ENCODE measurements around the gene FAM171A2. TPM values are rescaled to one million over a fixed set of nuclear protein-coding genes. Genes with fewer than 3 reads are reported as not detected.

Gene FAM171A2
- total RNA-seq, 1 experiment from 2014 or later: 7.6 TPM

DNA sequence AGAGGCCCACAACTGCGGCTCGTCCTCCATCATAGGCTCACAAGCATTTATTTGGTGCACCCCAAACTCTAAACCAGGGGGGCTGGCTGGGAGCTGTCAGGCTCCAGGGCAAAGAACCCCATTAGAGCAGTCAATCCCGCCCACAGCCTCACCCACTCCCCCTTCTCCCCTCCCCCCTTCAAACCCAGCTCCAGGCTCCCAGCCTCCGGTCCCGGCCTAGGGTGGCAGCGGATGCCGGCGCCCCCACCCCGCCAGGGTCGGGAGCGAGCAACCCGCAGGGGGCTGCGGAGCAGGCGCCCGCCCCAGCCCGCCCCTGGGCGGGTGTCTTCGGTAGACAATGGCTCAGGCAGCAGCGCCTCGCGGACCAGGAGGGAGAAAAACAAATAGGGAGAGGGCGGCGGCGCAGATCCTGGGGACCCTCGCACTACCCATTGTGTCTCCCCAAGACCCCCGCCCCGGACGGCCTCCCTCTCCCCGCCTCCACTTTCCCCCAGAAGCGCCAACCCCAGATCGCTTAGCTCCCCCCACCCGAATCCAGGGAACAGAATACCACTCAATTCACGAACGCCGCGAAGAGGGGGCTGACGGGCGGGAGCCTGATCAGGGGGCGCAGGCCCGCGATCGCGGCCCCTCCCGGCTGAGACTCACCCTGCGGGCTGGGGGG, 572 bp downstream of the FAM171A2 start:
- peak; percentile 66 for ATAC-seq
- intact Hi-C loops (cut with micrococcal nuclease; ENCODE audit: unreplicated experiment): no loop called here
- H3K27ac ChIP-seq (ENCODE audit: low read length): no peak overlapping the region
- H3K4me1 ChIP-seq (ENCODE audit: control insufficient read depth, insufficient read depth, low read length): peaks cover 6% of the 10 kb centered on the region; the same call in 1 of the 2 replicates
- H3K36me3 ChIP-seq (ENCODE audit: control insufficient read depth, insufficient read depth, low read length): no peaks in the 10 kb centered on the region
- no TSS peak for BruUV-seq (replicated peaks)
- POLR2A ChIA-PET: interaction anchor here (0.5 kb wide), 1 partner anchor 55 kb away, joined by 11 read pairs; the partner anchor contains the start of gene RUNDC3A
- CTCF ChIA-PET: interaction anchor here (1.5 kb wide), 1 partner anchor 195 kb away, joined by 4 read pairs; no protein-coding TSS in a partner anchor
- in situ Hi-C loops (cut with HindIII; ENCODE audit: low pct_unique_long_range_greater_than_20kb, low sequenced_read_pairs): no loop called here
- H3K4me3 ChIP-seq (ENCODE audit: low read depth in 2 of 2, low read length in 2 of 2): peak overlapping the region; percentile 58 to 62
- no peaks in the 10 kb centered on the region for H3K9me3 ChIP-seq (ENCODE audit: control insufficient read depth, insufficient read depth, low read depth, low read length)
- no peak for TF ChIP-seq REST (IDR thresholded peaks at IDR 0.05; ENCODE audit: insufficient read depth in 1 of 2, low read depth in 2 of 2, low read length in 1 of 2)
- TF ChIP-seq, protein P1, sequence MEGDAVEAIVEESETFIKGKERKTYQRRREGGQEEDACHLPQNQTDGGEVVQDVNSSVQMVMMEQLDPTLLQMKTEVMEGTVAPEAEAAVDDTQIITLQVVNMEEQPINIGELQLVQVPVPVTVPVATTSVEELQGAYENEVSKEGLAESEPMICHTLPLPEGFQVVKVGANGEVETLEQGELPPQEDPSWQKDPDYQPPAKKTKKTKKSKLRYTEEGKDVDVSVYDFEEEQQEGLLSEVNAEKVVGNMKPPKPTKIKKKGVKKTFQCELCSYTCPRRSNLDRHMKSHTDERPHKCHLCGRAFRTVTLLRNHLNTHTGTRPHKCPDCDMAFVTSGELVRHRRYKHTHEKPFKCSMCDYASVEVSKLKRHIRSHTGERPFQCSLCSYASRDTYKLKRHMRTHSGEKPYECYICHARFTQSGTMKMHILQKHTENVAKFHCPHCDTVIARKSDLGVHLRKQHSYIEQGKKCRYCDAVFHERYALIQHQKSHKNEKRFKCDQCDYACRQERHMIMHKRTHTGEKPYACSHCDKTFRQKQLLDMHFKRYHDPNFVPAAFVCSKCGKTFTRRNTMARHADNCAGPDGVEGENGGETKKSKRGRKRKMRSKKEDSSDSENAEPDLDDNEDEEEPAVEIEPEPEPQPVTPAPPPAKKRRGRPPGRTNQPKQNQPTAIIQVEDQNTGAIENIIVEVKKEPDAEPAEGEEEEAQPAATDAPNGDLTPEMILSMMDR (IDR thresholded peaks at IDR 0.05): no peak
- TF ChIP-seq SIN3A (IDR thresholded peaks at IDR 0.05; ENCODE audit: borderline replicate concordance, insufficient read depth, low read depth, low read length): no peak
- TF ChIP-seq POLR2AphosphoS5 (IDR thresholded peaks at IDR 0.05; ENCODE audit: low read depth, low read length): no peak
- no peak for TF ChIP-seq TCF7L2 (IDR thresholded peaks at IDR 0.05; ENCODE audit: low read depth, low read length)
- no peaks in the 10 kb centered on the region for H3K27me3 ChIP-seq (ENCODE audit: control insufficient read depth, insufficient read depth, low read length)
- DNase-seq (ENCODE audit: low read depth, low spot score): no peak

GRCh38 chr17:44362459-44362948, 1.1 kb downstream of the FAM171A2 start:
- Histone ChIP-seq H3K27ac (ENCODE audit: low read length) (no peak overlapping the region), H3K9me3 (ENCODE audit: control insufficient read depth, insufficient read depth, low read depth, low read length) (no peaks in the 10 kb centered on the region), H3K36me3 (ENCODE audit: control insufficient read depth, insufficient read depth, low read length) (no peaks in the 10 kb centered on the region), H3K4me3 (ENCODE audit: low read depth in 2 of 2, low read length in 2 of 2) (peak overlapping the region; percentile 58 to 62; a peak in 3 of 4 replicates), H3K4me1 (ENCODE audit: control insufficient read depth, insufficient read depth, low read length) (peaks cover 6% of the 10 kb centered on the region; the same call in 1 of the 2 replicates), H3K27me3 (ENCODE audit: control insufficient read depth, insufficient read depth, low read length) (no peaks in the 10 kb centered on the region)
- no TSS peak for BruUV-seq (replicated peaks)
- ATAC-seq (no peak), DNase-seq (ENCODE audit: low read depth, low spot score) (no peak)
- intact Hi-C loops (cut with micrococcal nuclease; ENCODE audit: unreplicated experiment): no loop called here
- in situ Hi-C loops (cut with HindIII; ENCODE audit: low pct_unique_long_range_greater_than_20kb, low sequenced_read_pairs): no loop called here
- CTCF ChIA-PET: interaction anchor here (0.6 kb wide), 1 partner anchor 25 kb away, joined by 3 read pairs; no protein-coding TSS in a partner anchor
- TF ChIP-seq POLR2AphosphoS5 (IDR thresholded peaks at IDR 0.05; ENCODE audit: low read depth, low read length) (no peak), TCF7L2 (IDR thresholded peaks at IDR 0.05; ENCODE audit: low read depth, low read length) (no peak), SIN3A (IDR thresholded peaks at IDR 0.05; ENCODE audit: borderline replicate concordance, insufficient read depth, low read depth, low read length) (no peak), REST (IDR thresholded peaks at IDR 0.05; ENCODE audit: insufficient read depth in 1 of 2, low read depth in 2 of 2, low read length in 1 of 2) (no peak)
- TF ChIP-seq, protein P1 (IDR thresholded peaks at IDR 0.05): no peak
- POLR2A ChIA-PET: interaction anchor here (0.5 to 0.6 kb wide), 2 partner anchors 163 to 291 kb away, joined by 5 to 7 read pairs; partner anchors contain the start of gene ATXN7L3
